ENCODE data around the gene EFCAB6.

DNA sequence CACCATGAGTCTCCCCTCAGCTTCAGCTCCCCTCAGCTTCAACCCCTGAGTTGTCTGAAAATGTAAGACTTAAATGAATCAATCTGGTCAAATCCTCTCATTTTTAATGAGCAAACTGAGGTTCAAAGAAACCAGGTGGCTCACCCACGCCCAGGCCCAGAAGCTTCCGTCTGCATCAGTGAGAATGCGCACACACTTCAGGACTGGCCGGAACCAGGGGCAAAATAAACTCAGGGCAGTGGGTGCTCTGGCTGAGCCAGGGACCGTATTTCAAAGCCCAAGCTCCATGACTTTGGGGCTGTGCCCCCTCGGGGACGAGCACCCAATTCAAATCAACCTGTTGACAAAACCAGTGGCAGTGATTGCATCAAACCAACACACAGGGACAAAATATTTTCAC, 47.1 kb upstream of the EFCAB6 start:
- TF ChIP-seq, protein P1, sequence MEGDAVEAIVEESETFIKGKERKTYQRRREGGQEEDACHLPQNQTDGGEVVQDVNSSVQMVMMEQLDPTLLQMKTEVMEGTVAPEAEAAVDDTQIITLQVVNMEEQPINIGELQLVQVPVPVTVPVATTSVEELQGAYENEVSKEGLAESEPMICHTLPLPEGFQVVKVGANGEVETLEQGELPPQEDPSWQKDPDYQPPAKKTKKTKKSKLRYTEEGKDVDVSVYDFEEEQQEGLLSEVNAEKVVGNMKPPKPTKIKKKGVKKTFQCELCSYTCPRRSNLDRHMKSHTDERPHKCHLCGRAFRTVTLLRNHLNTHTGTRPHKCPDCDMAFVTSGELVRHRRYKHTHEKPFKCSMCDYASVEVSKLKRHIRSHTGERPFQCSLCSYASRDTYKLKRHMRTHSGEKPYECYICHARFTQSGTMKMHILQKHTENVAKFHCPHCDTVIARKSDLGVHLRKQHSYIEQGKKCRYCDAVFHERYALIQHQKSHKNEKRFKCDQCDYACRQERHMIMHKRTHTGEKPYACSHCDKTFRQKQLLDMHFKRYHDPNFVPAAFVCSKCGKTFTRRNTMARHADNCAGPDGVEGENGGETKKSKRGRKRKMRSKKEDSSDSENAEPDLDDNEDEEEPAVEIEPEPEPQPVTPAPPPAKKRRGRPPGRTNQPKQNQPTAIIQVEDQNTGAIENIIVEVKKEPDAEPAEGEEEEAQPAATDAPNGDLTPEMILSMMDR (IDR thresholded peaks at IDR 0.05), result no peak
- TF ChIP-seq POLR2A (IDR thresholded peaks at IDR 0.05), result no peak
